ACC112 (cell line): Measurements from ENCODE around the gene C12orf42.

Experiments
- H2AFZ ChIP-seq: fragments of 200-600 bp; sonication (generic); one replicate; pipeline ENCODE4 v1.6.0; 2017; ENCODE audit warnings: antibody characterized with exemption, low read length; ENCODE audit not compliant: unreplicated experiment
- H3K27ac ChIP-seq: fragments of 200-600 bp; sonication (generic); 2 replicates; pipeline ENCODE4 v1.5.1; 2014; ENCODE audit warnings: low read depth, mild to moderate bottlenecking, antibody characterized with exemption, low read length, moderate library complexity
- H3K27me3 ChIP-seq: fragments of 200-600 bp; sonication (generic); 2 replicates; pipeline ENCODE4 v1.6.1; 2014; ENCODE audit warnings: mild to moderate bottlenecking, antibody characterized with exemption, low read length, moderate library complexity, mixed read lengths; ENCODE audit not compliant: insufficient read depth
- H3K36me3 ChIP-seq: fragments of 200-600 bp; sonication (generic); 2 replicates; pipeline ENCODE4 v1.6.1; 2016; ENCODE audit warnings: mild to moderate bottlenecking, antibody characterized with exemption, low read length, moderate library complexity, mixed read lengths; ENCODE audit not compliant: insufficient read depth
- H3K4me1 ChIP-seq: fragments of 200-600 bp; sonication (generic); one replicate; pipeline ENCODE4 v1.6.1; 2016; ENCODE audit warnings: low read length, mixed read lengths; ENCODE audit not compliant: insufficient read depth, unreplicated experiment, control insufficient read depth
- H3K4me3 ChIP-seq: fragments of 200-600 bp; sonication (generic); 2 replicates; pipeline ENCODE4 v1.5.1; 2014; ENCODE audit warnings: mild to moderate bottlenecking, low read depth, low read length
- H3K79me2 ChIP-seq: fragments of 200-600 bp; sonication (generic); one replicate; pipeline ENCODE4 v1.6.0; 2016; ENCODE audit warnings: low read length; ENCODE audit not compliant: control insufficient read depth, unreplicated experiment, insufficient read depth

C12orf42 gene

GRCh38 chr12:103386451-103386850 is 109.3 kb downstream of the C12orf42 start:
- H3K4me1 ChIP-seq = no peaks in the 10 kb centered on the region
- H2AFZ ChIP-seq = no peak overlapping the region
- H3K36me3 ChIP-seq = no peaks in the 10 kb centered on the region
- no peaks in the 10 kb centered on the region for H3K79me2 ChIP-seq
- no peak overlapping the region for H3K4me3 ChIP-seq
- H3K27me3 ChIP-seq = no peaks in the 10 kb centered on the region
- H3K27ac ChIP-seq = no peak overlapping the region

- Histone ChIP-seq H3K4me3 (no peak overlapping the region), H2AFZ (no peak overlapping the region), H3K79me2 (no peaks in the 10 kb centered on the region), H3K36me3 (no peaks in the 10 kb centered on the region), H3K27ac (no peak overlapping the region), H3K4me1 (no peaks in the 10 kb centered on the region), H3K27me3 (no peaks in the 10 kb centered on the region)
These were observed 112.9 kb downstream of the C12orf42 start for GRCh38 chr12:103382736-103383346.

- H2AFZ ChIP-seq = no peak overlapping the region
- H3K4me3 ChIP-seq = no peak overlapping the region
- H3K4me1 ChIP-seq = no peaks in the 10 kb centered on the region
- H3K27ac ChIP-seq = no peak overlapping the region
- H3K27me3 ChIP-seq = no peaks in the 10 kb centered on the region
- no peaks in the 10 kb centered on the region for H3K79me2 ChIP-seq
- no peaks in the 10 kb centered on the region for H3K36me3 ChIP-seq
These were observed 113.6 kb downstream of the C12orf42 start for GRCh38 chr12:103382119-103382518.

- H3K4me3 ChIP-seq = no peak overlapping the region
- H3K4me1 ChIP-seq = no peaks in the 10 kb centered on the region
- no peak overlapping the region for H2AFZ ChIP-seq
- H3K36me3 ChIP-seq = no peaks in the 10 kb centered on the region
- no peaks in the 10 kb centered on the region for H3K27me3 ChIP-seq
- no peaks in the 10 kb centered on the region for H3K79me2 ChIP-seq
- no peak overlapping the region for H3K27ac ChIP-seq
These were observed 116.1 kb downstream of the C12orf42 start for GRCh38 chr12:103379670-103380069.

GRCh38 chr12:103373088-103373523 is 122.7 kb downstream of the C12orf42 start:
- Histone ChIP-seq H3K27ac (no peak overlapping the region), H2AFZ (no peak overlapping the region), H3K4me1 (no peaks in the 10 kb centered on the region), H3K79me2 (no peaks in the 10 kb centered on the region), H3K36me3 (no peaks in the 10 kb centered on the region), H3K27me3 (no peaks in the 10 kb centered on the region), H3K4me3 (no peak overlapping the region)

- no peaks in the 10 kb centered on the region for H3K79me2 ChIP-seq
- no peak overlapping the region for H2AFZ ChIP-seq
- H3K4me1 ChIP-seq = no peaks in the 10 kb centered on the region
- no peaks in the 10 kb centered on the region for H3K27me3 ChIP-seq
- H3K27ac ChIP-seq = no peak overlapping the region
- H3K36me3 ChIP-seq = no peaks in the 10 kb centered on the region
- no peak overlapping the region for H3K4me3 ChIP-seq
These were observed 125.8 kb downstream of the C12orf42 start for GRCh38 chr12:103369929-103370328.

- no peaks in the 10 kb centered on the region for H3K36me3 ChIP-seq
These were observed 127.6 kb downstream of the C12orf42 start for GRCh38 chr12:103368167-103368566.

GRCh38 chr12:103354403-103354802 is 141.4 kb downstream of the C12orf42 start:
- Histone ChIP-seq H3K79me2 (no peaks in the 10 kb centered on the region), H3K4me3 (no peak overlapping the region), H3K36me3 (no peaks in the 10 kb centered on the region), H3K4me1 (no peaks in the 10 kb centered on the region), H3K27me3 (no peaks in the 10 kb centered on the region), H2AFZ (no peak overlapping the region), H3K27ac (no peak overlapping the region)

More at GRCh38 chr12:103368167-103368566, 127.6 kb downstream of the C12orf42 start:
- no peak overlapping the region for H3K4me3 ChIP-seq
- H3K4me1 ChIP-seq = no peaks in the 10 kb centered on the region
- H2AFZ ChIP-seq = no peak overlapping the region
- no peak overlapping the region for H3K27ac ChIP-seq
- H3K79me2 ChIP-seq = no peaks in the 10 kb centered on the region
- no peaks in the 10 kb centered on the region for H3K27me3 ChIP-seq

- no peak overlapping the region for H3K4me3 ChIP-seq
- no peak overlapping the region for H2AFZ ChIP-seq
- H3K36me3 ChIP-seq = no peaks in the 10 kb centered on the region
- no peaks in the 10 kb centered on the region for H3K79me2 ChIP-seq
- no peak overlapping the region for H3K27ac ChIP-seq
- H3K4me1 ChIP-seq = no peaks in the 10 kb centered on the region
- H3K27me3 ChIP-seq = no peaks in the 10 kb centered on the region
These were observed 141.9 kb downstream of the C12orf42 start for GRCh38 chr12:103353913-103354312.

GRCh38 chr12:103350116-103350515 is 145.7 kb downstream of the C12orf42 start:
- no peak overlapping the region for H3K4me3 ChIP-seq
- H3K27me3 ChIP-seq = no peaks in the 10 kb centered on the region
- H2AFZ ChIP-seq = no peak overlapping the region

GRCh38 chr12:103348935-103349334 is 146.8 kb downstream of the C12orf42 start:
- no peak overlapping the region for H2AFZ ChIP-seq
- H3K4me3 ChIP-seq = no peak overlapping the region
- H3K4me1 ChIP-seq = no peaks in the 10 kb centered on the region
- no peaks in the 10 kb centered on the region for H3K36me3 ChIP-seq
- H3K27me3 ChIP-seq = no peaks in the 10 kb centered on the region
- H3K79me2 ChIP-seq = no peaks in the 10 kb centered on the region
- H3K27ac ChIP-seq = no peak overlapping the region

More at GRCh38 chr12:103350116-103350515, 145.7 kb downstream of the C12orf42 start:
- Histone ChIP-seq H3K27ac (no peak overlapping the region), H3K4me1 (no peaks in the 10 kb centered on the region), H3K79me2 (no peaks in the 10 kb centered on the region), H3K36me3 (no peaks in the 10 kb centered on the region)
